GM21526 (cell line): ENCODE results near the gene CAND2.
"Not testable (repeated sequence)": the region's sequence is repeated elsewhere in the genome, so short reads cannot be mapped to it uniquely, and the experiment has no call there.

Experiments
- ATAC-seq: cut with Tn5 transposase; IDR thresholded peaks from one replicate; pipeline ENCODE4 v1.9.1; 2021; ENCODE audit warnings: moderate library complexity; ENCODE audit not compliant: unreplicated experiment, low FRiP score

Gene CAND2

GRCh38 chr3:12828751-12829150, 32.3 kb downstream of the CAND2 start:
- ATAC-seq = no peak

GRCh38 chr3:12829404-12829803, 32.9 kb downstream of the CAND2 start:
- no peak for ATAC-seq

- no peak for ATAC-seq
Measured at GRCh38 chr3:12829886-12830784, 33.7 kb downstream of the CAND2 start.

DNA sequence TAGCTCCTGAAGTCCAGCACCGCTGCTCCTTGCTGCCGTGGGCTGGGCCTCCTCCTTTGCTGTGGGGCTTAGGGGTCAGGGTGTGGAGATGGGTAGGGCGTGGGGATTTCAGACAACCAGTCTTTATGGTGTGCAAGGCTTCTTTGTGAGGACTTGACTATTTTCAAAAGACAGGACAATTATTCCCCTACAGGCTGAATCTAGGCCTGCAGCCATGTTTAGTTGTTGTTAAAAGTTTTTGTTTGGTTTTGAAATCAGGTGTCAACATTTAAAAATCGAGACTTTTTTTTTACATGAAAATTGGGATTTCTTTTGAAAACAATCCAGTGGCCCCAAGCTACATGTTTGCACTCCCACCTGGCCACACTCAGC, 34.3 kb downstream of the CAND2 start:
- ATAC-seq = no peak

GRCh38 chr3:12831301-12831866, 34.9 kb downstream of the CAND2 start:
- ATAC-seq = no peak

GRCh38 chr3:12832350-12833221, 36.1 kb downstream of the CAND2 start:
- ATAC-seq = no peak

DNA sequence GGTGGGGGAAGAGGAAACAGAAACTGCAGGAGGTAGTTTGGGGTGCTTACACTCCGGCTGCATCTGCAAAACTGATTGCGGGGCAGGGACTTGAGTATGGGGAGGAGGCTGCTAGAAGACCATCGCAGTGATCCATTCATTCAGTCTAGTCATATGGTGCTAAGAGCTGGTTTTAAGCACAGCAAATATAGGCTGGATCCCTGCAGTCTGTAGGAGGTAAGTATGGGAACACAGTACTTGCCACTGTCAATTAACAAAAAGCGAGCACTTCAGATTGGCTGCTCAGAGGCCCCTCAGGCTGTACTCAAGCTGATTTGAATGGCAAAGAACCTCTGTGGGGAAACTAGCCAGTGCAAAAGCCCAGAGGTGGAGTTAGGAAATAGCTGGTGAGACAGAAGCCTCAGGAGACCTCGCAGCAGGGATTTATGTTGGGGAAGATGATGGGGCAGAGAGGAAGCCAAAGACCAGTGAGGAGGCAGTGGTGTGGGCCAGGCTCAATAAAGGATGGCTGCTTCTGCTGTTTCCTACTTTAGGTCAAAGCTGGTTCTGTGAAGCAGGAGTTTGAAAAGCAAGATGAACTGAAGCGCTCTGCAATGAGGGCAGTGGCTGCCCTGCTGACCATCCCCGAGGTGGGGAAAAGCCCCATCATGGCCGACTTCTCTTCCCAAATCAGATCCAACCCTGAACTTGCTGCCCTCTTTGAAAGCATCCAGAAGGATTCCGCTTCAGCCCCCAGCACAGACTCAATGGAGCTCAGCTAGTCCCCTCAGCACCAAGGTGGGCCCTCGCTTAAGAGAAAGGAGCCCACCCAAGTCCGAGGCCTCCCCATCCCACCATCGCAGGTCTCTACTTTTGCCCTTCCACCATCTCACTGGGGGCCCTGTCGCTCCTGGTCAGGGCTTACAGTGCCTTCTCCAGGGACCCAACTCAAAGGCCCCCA, 37.0 kb downstream of the CAND2 start:
- ATAC-seq = no peak

DNA sequence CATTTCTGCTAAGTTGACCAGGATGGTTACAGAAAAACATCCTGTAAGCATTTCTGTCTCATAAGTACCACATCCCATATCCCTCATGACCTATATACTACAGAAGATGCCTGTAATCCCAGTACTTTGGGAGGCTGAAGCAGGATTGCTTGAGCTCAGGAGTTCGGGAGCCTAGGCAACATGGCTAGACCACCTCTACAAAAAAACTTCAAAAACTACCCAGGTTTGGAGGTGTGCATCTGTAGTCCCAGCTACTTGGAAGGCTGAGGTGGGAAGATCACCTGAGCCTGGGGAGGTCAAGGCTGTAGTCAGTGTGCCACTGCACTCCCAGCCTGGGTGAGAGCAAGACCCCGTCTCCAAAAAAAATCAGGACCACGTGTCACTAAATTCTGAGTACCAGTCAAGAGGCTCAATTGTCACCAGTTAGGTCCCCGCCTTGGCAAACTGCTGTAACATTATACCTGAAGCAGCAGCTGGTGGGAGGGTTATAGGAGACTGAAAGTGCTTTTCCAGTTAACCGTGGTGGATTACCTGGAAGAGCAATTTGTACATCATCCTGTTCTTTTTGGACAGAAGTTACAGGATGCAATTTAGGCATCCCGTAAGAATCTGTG, 38.7 kb downstream of the CAND2 start:
- ATAC-seq = no peak

DNA sequence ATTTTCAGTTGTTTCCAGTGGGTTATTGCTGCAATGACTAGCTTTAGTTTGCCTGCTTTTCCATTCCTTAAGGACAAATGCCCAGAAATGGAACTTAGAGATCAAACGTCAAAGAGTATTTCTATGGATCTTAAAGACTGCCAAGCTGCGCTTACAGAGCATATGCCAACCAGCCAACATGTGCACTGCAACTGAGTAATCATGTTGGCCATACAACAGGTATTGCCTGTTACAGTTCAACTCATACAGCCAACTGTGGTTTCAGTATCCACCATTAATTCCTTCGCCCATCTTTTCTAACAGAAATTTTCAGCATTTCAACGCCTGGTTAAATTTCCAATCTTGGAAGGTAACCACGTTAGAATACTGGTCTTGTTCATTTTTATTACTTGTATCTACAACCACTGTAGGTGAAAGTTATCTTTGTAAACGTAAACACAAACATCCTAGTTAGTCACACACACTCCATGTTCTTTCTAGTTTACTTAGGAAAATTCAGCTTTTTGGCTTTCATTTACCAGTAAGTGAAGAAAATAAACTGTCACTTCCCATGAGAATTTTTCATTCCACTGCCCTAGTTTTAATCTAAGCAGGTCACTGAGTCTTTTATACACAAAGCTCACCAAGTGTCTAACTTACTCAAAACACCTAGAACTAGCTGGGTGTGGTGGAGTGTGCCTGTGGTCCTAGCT, 41.0 kb downstream of the CAND2 start:
- ATAC-seq = no peak

GRCh38 chr3:12838179-12838965, 41.9 kb downstream of the CAND2 start:
- ATAC-seq = no peak

DNA sequence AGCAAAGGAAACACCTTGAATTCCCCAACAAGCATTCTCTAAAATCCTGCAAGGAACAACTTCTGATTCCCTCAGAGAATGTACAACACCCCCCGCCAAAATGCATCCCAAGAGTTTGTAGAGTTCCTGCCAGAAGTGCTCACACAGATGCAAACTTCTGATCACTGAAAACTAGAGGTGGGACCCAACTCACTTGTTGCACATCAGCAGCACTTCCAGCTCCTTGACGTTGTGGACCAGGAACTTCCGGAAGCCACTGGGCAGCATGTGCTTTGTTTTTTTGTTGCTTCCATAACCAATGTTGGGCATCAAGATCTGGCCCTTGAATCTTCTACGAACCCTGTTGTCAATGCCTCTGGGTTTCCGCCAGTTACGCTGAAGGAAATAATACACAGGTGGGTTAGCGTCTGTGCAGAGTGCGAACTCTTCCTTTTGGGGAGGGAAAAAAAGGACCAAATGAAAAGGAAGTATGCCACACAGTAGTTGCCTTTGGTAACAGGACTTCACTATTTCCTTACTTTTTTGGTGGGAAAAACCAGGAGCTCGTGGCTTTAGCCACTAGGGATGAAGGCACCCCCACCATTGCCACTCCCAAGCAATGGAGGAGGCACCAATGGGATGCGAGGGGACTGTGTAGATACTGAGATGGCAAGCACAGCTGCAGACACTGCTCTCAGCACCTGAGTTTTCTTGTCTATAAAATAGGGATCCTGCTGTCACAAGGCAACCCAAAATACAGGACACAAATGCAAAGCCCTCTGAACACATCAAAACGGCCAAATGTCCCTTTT, 42.9 kb downstream of the CAND2 start:
- no peak for ATAC-seq

DNA sequence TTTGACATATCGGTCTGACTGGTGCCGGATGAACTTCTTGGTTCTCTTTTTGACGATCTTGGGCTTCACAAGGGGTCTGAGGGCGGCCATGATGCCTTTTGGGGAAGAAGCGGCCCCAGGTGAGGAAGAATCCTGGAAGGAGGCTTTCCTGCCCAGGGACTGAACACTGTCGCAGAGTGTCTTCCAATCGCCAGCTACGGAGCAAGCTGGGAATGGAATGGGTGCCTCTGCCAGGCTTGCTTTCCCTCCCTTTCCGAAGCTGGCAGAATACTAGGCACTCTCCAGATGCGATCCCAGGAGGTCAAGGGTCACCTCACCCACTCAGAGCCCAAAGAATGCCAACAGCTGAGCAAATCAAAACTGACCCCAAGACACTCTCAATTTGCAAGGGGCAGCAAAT, 43.7 kb downstream of the CAND2 start:
- not testable (repeated sequence) for ATAC-seq

- ATAC-seq = peak; percentile 23
Measured at GRCh38 chr3:12840591-12841148, 44.2 kb downstream of the CAND2 start.

DNA sequence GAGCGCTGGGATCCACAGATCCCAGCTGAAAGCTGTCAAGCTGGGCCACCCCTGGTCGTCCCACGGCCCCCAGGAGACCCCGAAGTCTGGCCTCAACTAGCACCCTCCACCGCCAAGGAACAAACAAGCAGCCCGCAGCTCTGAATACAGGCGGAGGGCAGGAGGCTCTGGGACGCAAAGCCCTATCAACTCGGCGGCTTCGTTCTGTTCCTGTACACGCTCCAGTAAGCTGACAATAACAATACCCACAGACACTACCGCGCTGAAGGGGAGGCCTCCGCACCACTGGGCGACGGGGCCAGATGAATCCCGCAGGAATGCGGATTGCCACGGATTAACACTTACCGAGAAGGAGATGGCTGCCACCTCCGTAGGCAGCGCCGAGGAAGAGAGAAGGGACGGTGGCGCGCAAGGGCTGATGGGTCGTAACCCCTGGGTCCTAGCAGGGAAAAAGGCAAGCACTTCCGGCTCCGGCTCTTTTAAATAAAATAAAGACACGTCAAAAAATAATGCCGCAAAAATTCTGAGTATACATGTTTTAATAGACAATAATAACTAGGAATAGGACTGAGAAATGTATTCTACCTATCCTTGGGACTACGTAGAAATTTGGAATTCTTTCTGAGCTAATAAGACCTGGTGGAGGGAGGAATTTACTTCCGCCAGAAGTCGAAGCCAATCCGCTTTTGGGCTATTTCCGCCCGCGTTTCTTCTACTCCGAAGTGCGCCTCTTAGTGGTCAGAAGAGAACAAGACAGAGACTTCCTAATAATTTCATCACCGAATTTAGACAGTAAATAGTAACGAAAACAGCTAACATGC, 44.9 kb downstream of the CAND2 start, which contains the start of gene RPL32:
TSS of gene RPL32 (minus strand) at position 417 of the 821 bp plus-strand sequence. CDS start 1,328 bp downstream, outside the sequence.
- peak; percentile 83 for ATAC-seq

DNA sequence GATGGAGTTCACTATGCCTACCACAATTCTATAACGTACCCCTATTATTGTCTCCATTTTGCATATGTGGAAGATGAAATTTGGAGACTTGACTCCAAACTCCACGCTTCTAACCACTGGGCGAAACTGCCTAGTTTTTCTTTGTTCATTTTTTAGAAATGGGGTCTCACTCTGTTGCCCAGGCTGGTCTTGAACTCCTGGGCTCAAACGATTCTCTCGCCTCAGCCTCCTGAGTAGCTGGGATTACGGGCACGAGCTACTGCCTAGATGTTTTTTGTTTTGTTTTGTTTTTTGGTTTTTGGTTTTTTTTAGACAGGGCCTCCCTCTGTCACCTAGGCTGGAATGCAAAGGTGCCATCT, 45.5 kb downstream of the CAND2 start:
- no peak for ATAC-seq

GRCh38 chr3:12842469-12842868, 46.0 kb downstream of the CAND2 start:
- ATAC-seq = no peak
